Measurements from ENCODE around the gene POU6F2.

GRCh38 chr7:39360038-39360437, 382.3 kb downstream of the POU6F2 start:
- no peak for TF ChIP-seq EZH2 (IDR thresholded peaks at IDR 0.05; ENCODE audit: insufficient read depth, poor library complexity, severe bottlenecking)
- TF ChIP-seq EZH2phosphoT487 (IDR thresholded peaks at IDR 0.05; ENCODE audit: insufficient read depth, low read depth): no peak
